SK-N-SH (cell line): ENCODE measurements around the gene TRIM67. TPM values are rescaled to one million over a fixed set of nuclear protein-coding genes. Genes with fewer than 3 reads are reported as not detected.

ENCODE experiments used
- CTCF ChIA-PET: fragments of 300-600, 350-600 bp; formaldehyde crosslinking; extraction: SDS; loops from one replicate; lab custom pipeline; 2021; lab: Yijun Ruan, JAX
- POLR2A ChIA-PET: fragments of 350-600 bp; sonication (Branson Sonifier 250); formaldehyde crosslinking; extraction: SDS; loops from one replicate; lab custom pipeline; 2020; ENCODE audit warnings: antibody characterized with exemption, inconsistent platforms; lab: Yijun Ruan, JAX
- DNase-seq: peaks from one replicate; pipeline ENCODE4 v3.0.0; 2012
- H2AFZ ChIP-seq: fragments of 200-600 bp; sonication (generic); 2 replicates; pipeline ENCODE4 v1.8.1; 2016; ENCODE audit warnings: antibody characterized with exemption, mild to moderate bottlenecking, low read depth
- H3F3A ChIP-seq: fragments of 200-600 bp; sonication (generic); replicated peaks from 2 replicates; pipeline ENCODE3; 2016; ENCODE audit warnings: antibody characterized with exemption, mild to moderate bottlenecking; ENCODE audit not compliant: insufficient read depth
- H3K27ac ChIP-seq, 2 experiments: fragments of 200-500 bp in 1 of 2; fragments of 200-600 bp in 1 of 2; sonication (Bioruptor generic) in 1 of 2; sonication (generic), shearing (Covaris generic) in 1 of 2; 2 replicates each; pipeline versions ENCODE4 v1.5.1 to v1.6.1; 2014 to 2016; ENCODE audit warnings: low read depth in 2 of 2, inconsistent platforms in 1 of 2, low read length in 1 of 2, mild to moderate bottlenecking in 1 of 2, mixed read lengths in 1 of 2
- H3K27me3 ChIP-seq: fragments of 200-600 bp; sonication (generic), shearing (Covaris generic); 2 replicates; pipeline ENCODE4 v1.6.1; 2016; ENCODE audit warnings: mixed run types; ENCODE audit not compliant: insufficient read depth
- H3K36me3 ChIP-seq, 2 experiments: fragments of 200-500 bp in 1 of 2; fragments of 200-600 bp in 1 of 2; sonication (Bioruptor generic) in 1 of 2; sonication (generic) in 1 of 2; replicated peaks in 1 of 2; 2 replicates each; pipeline versions ENCODE3 to v1.5.1; 2014 to 2016; ENCODE audit warnings: low read length in 1 of 2, mild to moderate bottlenecking in 1 of 2; ENCODE audit not compliant: insufficient read depth in 2 of 2, control insufficient read depth in 1 of 2
- H3K4me1 ChIP-seq, 2 experiments: fragments of 200-500 bp in 1 of 2; fragments of 200-600 bp in 1 of 2; sonication (Bioruptor generic) in 1 of 2; sonication (generic), shearing (Covaris generic) in 1 of 2; 2 replicates each; pipeline versions ENCODE4 v1.5.1 to v1.6.1; 2014 to 2016; ENCODE audit warnings: low read depth in 1 of 2, low read length in 1 of 2, mixed run types in 1 of 2; ENCODE audit not compliant: insufficient read depth in 2 of 2, control insufficient read depth in 1 of 2
- H3K4me2 ChIP-seq: fragments of 200-600 bp; sonication (generic), shearing (Covaris generic); 2 replicates; pipeline ENCODE4 v1.6.1; 2017; ENCODE audit warnings: mixed run types
- H3K4me3 ChIP-seq, 2 experiments: fragments of 200-500 bp in 1 of 2; fragments of 200-600 bp in 1 of 2; sonication (Bioruptor generic) in 1 of 2; sonication (generic), shearing (Covaris generic) in 1 of 2; 2 replicates each; pipeline versions ENCODE4 v1.5.1 to v1.8.1; 2014 to 2016; ENCODE audit warnings: low read depth in 2 of 2, inconsistent platforms in 1 of 2, low read length in 1 of 2, mild to moderate bottlenecking in 1 of 2, mixed read lengths in 1 of 2, moderate library complexity in 1 of 2
- H3K79me2 ChIP-seq: fragments of 200-600 bp; sonication (generic); 2 replicates; pipeline ENCODE4 v1.8.1; 2017; ENCODE audit warnings: mild to moderate bottlenecking; ENCODE audit not compliant: insufficient read depth
- H3K9ac ChIP-seq: fragments of 200-600 bp; sonication (generic); 2 replicates; pipeline ENCODE4 v1.6.1; 2017; ENCODE audit warnings: mixed run types
- H3K9me2 ChIP-seq: fragments of 200-600 bp; sonication (generic); 2 replicates; pipeline ENCODE4 v1.6.1; 2017; ENCODE audit warnings: mixed run types
- H3K9me3 ChIP-seq: fragments of 200-600 bp; sonication (generic); 2 replicates; pipeline ENCODE4 v1.6.1; 2017; ENCODE audit warnings: mixed run types, mild to moderate bottlenecking, moderate library complexity
- H4K20me1 ChIP-seq: fragments of 200-600 bp; sonication (generic); 2 replicates; pipeline ENCODE4 v1.6.1; 2017; ENCODE audit warnings: mild to moderate bottlenecking, mixed run types; ENCODE audit not compliant: insufficient read depth
- CHD2 ChIP-seq: fragments of 150-350 bp; IDR thresholded peaks from 2 replicates; pipeline ENCODE4 v1.6.1; 2018; ENCODE audit warnings: low read length; ENCODE audit not compliant: partially characterized antibody
- EZH2phosphoT487 ChIP-seq: fragments of 200-600 bp; sonication (generic); IDR thresholded peaks from 2 replicates; pipeline ENCODE4 v1.6.1; 2017; ENCODE audit warnings: low read depth, mixed run types, mild to moderate bottlenecking, antibody characterized with exemption, moderate library complexity, borderline replicate concordance
- FOSL2 ChIP-seq: IDR thresholded peaks from 2 replicates; pipeline ENCODE4 v1.4.0; 2012; ENCODE audit warnings: low read depth, mild to moderate bottlenecking, moderate library complexity, borderline replicate concordance
- FOXJ3 ChIP-seq: sonication (generic); formaldehyde crosslinking; IDR thresholded peaks from 2 replicates; pipeline ENCODE4 v1.5.1; 2020; ENCODE audit warnings: mild to moderate bottlenecking, missing genetic modification reagents
- GABPA ChIP-seq: IDR thresholded peaks from 2 replicates; pipeline ENCODE4 v1.4.0; 2012; ENCODE audit warnings: low read depth, mild to moderate bottlenecking
- GATA2 ChIP-seq: sonication (generic); formaldehyde crosslinking; IDR thresholded peaks from 2 replicates; pipeline ENCODE4 v1.5.0; 2020; ENCODE audit warnings: mild to moderate bottlenecking, missing genetic modification reagents
- JUND ChIP-seq: IDR thresholded peaks from 2 replicates; pipeline ENCODE4 v1.4.0; 2012
- MEF2A ChIP-seq: IDR thresholded peaks from 2 replicates; pipeline ENCODE4 v1.4.0; 2012; ENCODE audit warnings: low read depth, borderline replicate concordance
- MXI1 ChIP-seq: IDR thresholded peaks from 2 replicates; pipeline ENCODE4 v1.6.1; 2012; ENCODE audit warnings: mild to moderate bottlenecking, low read depth, low read length, improper control_type of control experiment
- NRF1 ChIP-seq: IDR thresholded peaks from 2 replicates; pipeline ENCODE4 v1.6.1; 2012; ENCODE audit warnings: low read depth, mild to moderate bottlenecking, low read length
- POLR2AphosphoS5 ChIP-seq: IDR thresholded peaks from 2 replicates; pipeline ENCODE4 v1.6.1; 2012; ENCODE audit warnings: low read depth, low read length
- RCOR1 ChIP-seq: fragments of 150-350 bp; IDR thresholded peaks from 2 replicates; pipeline ENCODE4 v1.6.1; 2017; ENCODE audit warnings: antibody characterized with exemption, low read length
- RXRA ChIP-seq: IDR thresholded peaks from 2 replicates; pipeline ENCODE4 v1.4.0; 2012; ENCODE audit warnings: low read depth, mild to moderate bottlenecking, borderline replicate concordance
- SIN3A ChIP-seq: IDR thresholded peaks from 2 replicates; pipeline ENCODE4 v1.6.1; 2012; ENCODE audit warnings: low read depth, mild to moderate bottlenecking, low read length, moderate library complexity, borderline replicate concordance
- SMC3 ChIP-seq: IDR thresholded peaks from 2 replicates; pipeline ENCODE4 v1.6.1; 2012; ENCODE audit warnings: low read depth, low read length, improper control_type of control experiment
- TEAD4 ChIP-seq: IDR thresholded peaks from 2 replicates; pipeline ENCODE4 v1.4.0; 2012; ENCODE audit warnings: mild to moderate bottlenecking, borderline replicate concordance; ENCODE audit not compliant: insufficient read depth
- USF1 ChIP-seq: IDR thresholded peaks from 2 replicates; pipeline ENCODE4 v1.4.0; 2012; ENCODE audit warnings: low read depth, borderline replicate concordance
- WGBS: methylation state at CpG from one replicate; pipeline ENCODE4 v1.1.6; 2017; ENCODE audit warnings: low lambda C conversion rate; 5-methylcytosine and 5-hydroxymethylcytosine counted together
- polyA plus RNA-seq, 3 experiments: library from polyadenylated mRNA; depleted of rRNA; stranded (reverse); fragments of >200 nt; gene quantifications; 2 replicates each; pipeline ENCODE4 v1.2.3, GENCODE V29; 2012
- TF ChIP-seq, protein P1 (sequence below): IDR thresholded peaks from 2 replicates; pipeline ENCODE4 v1.6.1; 2012; ENCODE audit warnings: mild to moderate bottlenecking, low read depth, low read length, moderate library complexity
- TF ChIP-seq, protein P2 (sequence below): fragments of 200-600 bp; sonication (generic); IDR thresholded peaks from 2 replicates; pipeline ENCODE4 v1.6.1; 2017; ENCODE audit warnings: antibody characterized with exemption, mild to moderate bottlenecking, moderate library complexity
- TF ChIP-seq, protein P3 (sequence below): fragments of 150-350 bp; IDR thresholded peaks from 2 replicates; pipeline ENCODE4 v1.6.1; 2016; ENCODE audit warnings: mild to moderate bottlenecking, low read depth, low read length

TRIM67 gene
- polyA plus RNA-seq, 1 of the 3 experiments (the other 2 are of a cell fraction), result not detected

DNA sequence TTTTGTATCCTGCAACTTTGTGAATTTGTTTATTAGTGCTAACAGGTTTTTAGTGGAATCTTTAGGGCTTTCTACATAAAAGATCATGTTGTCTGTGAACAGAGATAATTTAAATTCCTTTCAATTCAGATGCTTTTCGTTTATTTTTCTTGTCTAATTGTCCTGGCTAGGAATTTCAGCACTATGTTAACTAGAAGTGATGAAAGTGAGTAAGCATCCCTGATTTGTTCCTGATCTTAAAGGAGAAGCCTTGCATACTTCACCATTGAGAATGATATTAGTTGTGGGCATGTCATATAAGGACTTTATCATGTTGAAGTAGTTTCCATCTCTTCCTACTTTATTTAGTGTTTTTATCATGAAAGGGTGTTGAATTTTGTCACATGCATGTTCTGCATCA is 23.6 kb upstream of the TRIM67 start:
- whole genome bisulfite sequencing, result 2% methylated on average over 1 of the region's 1 CpG

More for the DNA sequence above, 23.6 kb upstream of the TRIM67 start:
- H3K4me2 ChIP-seq, result no peak overlapping the region
- peaks cover 0 to 12% of the 10 kb centered on the region in 2 experiments; a peak in 1 of 4 replicates for H3K4me1 ChIP-seq
- H3K27ac ChIP-seq, result no peak overlapping the region
- H3K9me2 ChIP-seq, result no peaks in the 10 kb centered on the region
- no peak for TF ChIP-seq GATA2 (CRISPR knock-in tag)
- no peak for TF ChIP-seq TEAD4
- TF ChIP-seq EZH2phosphoT487, result no peak
- TF ChIP-seq, protein P1, sequence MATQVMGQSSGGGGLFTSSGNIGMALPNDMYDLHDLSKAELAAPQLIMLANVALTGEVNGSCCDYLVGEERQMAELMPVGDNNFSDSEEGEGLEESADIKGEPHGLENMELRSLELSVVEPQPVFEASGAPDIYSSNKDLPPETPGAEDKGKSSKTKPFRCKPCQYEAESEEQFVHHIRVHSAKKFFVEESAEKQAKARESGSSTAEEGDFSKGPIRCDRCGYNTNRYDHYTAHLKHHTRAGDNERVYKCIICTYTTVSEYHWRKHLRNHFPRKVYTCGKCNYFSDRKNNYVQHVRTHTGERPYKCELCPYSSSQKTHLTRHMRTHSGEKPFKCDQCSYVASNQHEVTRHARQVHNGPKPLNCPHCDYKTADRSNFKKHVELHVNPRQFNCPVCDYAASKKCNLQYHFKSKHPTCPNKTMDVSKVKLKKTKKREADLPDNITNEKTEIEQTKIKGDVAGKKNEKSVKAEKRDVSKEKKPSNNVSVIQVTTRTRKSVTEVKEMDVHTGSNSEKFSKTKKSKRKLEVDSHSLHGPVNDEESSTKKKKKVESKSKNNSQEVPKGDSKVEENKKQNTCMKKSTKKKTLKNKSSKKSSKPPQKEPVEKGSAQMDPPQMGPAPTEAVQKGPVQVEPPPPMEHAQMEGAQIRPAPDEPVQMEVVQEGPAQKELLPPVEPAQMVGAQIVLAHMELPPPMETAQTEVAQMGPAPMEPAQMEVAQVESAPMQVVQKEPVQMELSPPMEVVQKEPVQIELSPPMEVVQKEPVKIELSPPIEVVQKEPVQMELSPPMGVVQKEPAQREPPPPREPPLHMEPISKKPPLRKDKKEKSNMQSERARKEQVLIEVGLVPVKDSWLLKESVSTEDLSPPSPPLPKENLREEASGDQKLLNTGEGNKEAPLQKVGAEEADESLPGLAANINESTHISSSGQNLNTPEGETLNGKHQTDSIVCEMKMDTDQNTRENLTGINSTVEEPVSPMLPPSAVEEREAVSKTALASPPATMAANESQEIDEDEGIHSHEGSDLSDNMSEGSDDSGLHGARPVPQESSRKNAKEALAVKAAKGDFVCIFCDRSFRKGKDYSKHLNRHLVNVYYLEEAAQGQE, result no peak
- TF ChIP-seq SIN3A, result no peak
- no peak for TF ChIP-seq FOSL2
- no peak for TF ChIP-seq USF1
- TF ChIP-seq, protein P2, sequence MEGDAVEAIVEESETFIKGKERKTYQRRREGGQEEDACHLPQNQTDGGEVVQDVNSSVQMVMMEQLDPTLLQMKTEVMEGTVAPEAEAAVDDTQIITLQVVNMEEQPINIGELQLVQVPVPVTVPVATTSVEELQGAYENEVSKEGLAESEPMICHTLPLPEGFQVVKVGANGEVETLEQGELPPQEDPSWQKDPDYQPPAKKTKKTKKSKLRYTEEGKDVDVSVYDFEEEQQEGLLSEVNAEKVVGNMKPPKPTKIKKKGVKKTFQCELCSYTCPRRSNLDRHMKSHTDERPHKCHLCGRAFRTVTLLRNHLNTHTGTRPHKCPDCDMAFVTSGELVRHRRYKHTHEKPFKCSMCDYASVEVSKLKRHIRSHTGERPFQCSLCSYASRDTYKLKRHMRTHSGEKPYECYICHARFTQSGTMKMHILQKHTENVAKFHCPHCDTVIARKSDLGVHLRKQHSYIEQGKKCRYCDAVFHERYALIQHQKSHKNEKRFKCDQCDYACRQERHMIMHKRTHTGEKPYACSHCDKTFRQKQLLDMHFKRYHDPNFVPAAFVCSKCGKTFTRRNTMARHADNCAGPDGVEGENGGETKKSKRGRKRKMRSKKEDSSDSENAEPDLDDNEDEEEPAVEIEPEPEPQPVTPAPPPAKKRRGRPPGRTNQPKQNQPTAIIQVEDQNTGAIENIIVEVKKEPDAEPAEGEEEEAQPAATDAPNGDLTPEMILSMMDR, result no peak
- no peak for TF ChIP-seq RCOR1
- no peak for TF ChIP-seq CHD2
- TF ChIP-seq, protein P3, sequence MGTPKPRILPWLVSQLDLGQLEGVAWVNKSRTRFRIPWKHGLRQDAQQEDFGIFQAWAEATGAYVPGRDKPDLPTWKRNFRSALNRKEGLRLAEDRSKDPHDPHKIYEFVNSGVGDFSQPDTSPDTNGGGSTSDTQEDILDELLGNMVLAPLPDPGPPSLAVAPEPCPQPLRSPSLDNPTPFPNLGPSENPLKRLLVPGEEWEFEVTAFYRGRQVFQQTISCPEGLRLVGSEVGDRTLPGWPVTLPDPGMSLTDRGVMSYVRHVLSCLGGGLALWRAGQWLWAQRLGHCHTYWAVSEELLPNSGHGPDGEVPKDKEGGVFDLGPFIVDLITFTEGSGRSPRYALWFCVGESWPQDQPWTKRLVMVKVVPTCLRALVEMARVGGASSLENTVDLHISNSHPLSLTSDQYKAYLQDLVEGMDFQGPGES, result no peak
- no peak for TF ChIP-seq MEF2A
- no peak for TF ChIP-seq FOXJ3
- TF ChIP-seq SMC3, result no peak
- TF ChIP-seq POLR2AphosphoS5, result no peak
- TF ChIP-seq RXRA, result no peak
- TF ChIP-seq NRF1, result no peak
- no peak for TF ChIP-seq MXI1
- TF ChIP-seq GABPA, result no peak
- TF ChIP-seq JUND, result no peak
- TF ChIP-seq, all 33 proteins: peak for 0
- POLR2A ChIA-PET, result no interaction called here
- no peak overlapping the region for H2AFZ ChIP-seq
- no peaks in the 10 kb centered on the region for H3K36me3 ChIP-seq
- H3K9me3 ChIP-seq, result no peaks in the 10 kb centered on the region
- H3K9ac ChIP-seq, result no peak overlapping the region
- no peak overlapping the region for H3K4me3 ChIP-seq
- H4K20me1 ChIP-seq, result no peaks in the 10 kb centered on the region
- CTCF ChIA-PET, result no interaction called here
- no peaks in the 10 kb centered on the region for H3K27me3 ChIP-seq
- H3K79me2 ChIP-seq, result no peaks in the 10 kb centered on the region
- no peak for DNase-seq
- peaks cover 13% of the 10 kb centered on the region for H3F3A ChIP-seq
